ENCODE data around the gene EXO5.

GRCh38 chr1:40546957-40547356 is 38.4 kb downstream of the EXO5 start:
- TF ChIP-seq, protein P1, sequence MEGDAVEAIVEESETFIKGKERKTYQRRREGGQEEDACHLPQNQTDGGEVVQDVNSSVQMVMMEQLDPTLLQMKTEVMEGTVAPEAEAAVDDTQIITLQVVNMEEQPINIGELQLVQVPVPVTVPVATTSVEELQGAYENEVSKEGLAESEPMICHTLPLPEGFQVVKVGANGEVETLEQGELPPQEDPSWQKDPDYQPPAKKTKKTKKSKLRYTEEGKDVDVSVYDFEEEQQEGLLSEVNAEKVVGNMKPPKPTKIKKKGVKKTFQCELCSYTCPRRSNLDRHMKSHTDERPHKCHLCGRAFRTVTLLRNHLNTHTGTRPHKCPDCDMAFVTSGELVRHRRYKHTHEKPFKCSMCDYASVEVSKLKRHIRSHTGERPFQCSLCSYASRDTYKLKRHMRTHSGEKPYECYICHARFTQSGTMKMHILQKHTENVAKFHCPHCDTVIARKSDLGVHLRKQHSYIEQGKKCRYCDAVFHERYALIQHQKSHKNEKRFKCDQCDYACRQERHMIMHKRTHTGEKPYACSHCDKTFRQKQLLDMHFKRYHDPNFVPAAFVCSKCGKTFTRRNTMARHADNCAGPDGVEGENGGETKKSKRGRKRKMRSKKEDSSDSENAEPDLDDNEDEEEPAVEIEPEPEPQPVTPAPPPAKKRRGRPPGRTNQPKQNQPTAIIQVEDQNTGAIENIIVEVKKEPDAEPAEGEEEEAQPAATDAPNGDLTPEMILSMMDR (IDR thresholded peaks at IDR 0.05; ENCODE audit: poor library complexity, severe bottlenecking): no peak
- TF ChIP-seq POLR2AphosphoS5 (IDR thresholded peaks at IDR 0.05) (no peak), EP300 (conservative IDR thresholded peaks at IDR 0.05; ENCODE audit: poor library complexity, severe bottlenecking) (no peak)

Measured in neural cell (in vitro differentiated cells).